Activated CD4-positive, alpha-beta T cell treated with anti-CD3 and anti-CD28 coated beads, Interleukin-2, amount 50 U/mL, for 48 hours (primary cell): ENCODE measurements around the gene TMEM184A.

Experiments
- DNase-seq, 2 experiments: peaks; one replicate each; pipeline ENCODE4 v3.0.0-alpha.2; 2020

TMEM184A gene

DNA sequence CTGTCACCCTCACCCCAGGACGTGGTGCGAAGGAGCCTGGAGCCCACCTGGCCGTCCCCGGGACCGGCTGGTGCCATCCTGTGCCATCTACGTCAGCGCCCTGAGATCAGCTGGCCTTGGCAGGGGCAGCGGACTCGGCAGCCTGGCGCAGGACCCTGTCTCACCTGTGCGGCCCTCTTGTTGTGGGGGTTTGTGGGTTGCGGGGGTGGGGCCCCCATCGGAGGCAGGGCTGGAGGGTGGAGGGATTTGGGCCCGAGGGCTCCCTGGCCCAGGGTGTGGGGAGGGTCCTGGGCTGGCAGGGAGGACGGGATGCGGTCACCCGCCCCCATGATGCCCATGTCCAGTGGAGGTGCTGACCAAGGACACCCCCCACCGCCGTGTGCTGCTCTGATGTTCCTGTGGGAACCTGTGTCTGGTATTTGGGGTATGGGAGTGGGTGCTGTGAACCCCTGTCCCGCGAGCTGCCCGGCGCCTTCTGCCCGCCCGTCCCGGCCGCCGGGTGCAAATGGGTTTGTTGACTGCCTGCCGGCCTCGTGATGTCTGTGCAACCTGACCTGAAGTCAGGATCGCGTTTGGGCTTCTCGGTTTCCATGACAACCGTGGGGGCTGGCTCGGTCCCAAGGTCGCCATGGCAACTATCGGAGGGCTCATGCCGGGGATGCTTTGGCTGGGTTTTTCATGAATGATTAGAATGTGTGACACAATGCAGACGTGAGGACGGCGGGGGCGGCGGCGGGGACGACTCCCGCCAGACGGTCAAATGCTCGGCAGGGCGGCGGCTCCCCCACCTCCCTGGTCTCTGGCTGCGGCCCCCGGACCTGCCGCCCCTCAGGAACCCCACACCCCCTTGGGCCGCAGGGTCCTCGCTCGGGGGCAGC is 18.2 kb downstream of the TMEM184A start:
- DNase-seq = no peak

DNA sequence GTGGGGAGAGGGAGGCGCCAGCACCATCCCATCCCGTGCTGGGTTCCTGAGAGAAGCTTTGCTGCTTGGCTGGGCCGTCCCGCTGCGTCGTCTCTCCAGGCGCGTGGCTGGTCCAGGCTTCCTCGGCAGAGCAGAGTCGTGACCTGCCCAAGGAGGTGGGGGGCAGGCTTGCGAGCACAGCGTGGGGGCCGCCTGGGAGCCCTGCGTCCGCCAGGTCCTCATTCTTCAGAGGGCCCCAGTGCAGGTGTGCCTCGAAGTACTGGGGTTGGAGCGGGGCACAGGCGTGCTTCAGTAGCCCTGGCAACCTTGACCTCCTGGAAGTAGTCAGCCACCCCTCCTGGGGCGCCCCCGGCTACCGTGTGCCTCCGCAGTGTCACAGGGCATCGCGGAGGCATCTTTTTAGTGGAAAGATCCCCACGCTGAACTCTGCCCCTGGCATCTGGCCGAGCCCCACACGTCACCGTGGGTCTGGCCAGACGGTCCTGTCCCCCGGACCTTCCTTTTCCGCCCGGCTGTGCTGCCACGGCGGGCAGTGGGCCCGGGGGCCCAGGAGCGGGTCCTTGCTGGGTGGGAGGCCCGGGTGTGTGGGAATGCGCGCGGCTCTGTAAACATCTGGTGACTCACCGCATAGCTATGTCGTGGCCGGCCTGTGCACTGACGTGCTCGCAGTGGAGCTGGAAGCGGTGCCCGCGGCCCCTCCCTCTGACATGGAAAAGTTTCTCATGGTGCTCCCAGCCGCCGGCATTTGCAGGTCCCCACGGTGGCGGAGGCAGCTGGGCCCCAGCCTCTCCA is 19.1 kb downstream of the TMEM184A start:
- DNase-seq = no peak

DNA sequence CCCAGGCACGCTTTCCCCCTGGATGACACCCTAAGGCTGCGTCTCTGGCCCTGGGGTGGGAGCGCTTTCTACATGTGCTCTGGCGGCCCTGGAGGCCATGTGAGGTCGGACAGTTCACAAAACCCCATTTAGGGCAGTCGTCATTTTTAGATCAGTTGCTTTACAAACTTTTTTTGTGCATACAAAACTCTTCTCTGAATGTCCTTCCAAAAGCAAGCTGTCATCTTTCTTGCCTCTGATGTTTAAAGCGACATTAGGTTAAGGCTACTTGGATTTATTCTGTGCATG is 19.6 kb downstream of the TMEM184A start:
- DNase-seq = no peak

DNA sequence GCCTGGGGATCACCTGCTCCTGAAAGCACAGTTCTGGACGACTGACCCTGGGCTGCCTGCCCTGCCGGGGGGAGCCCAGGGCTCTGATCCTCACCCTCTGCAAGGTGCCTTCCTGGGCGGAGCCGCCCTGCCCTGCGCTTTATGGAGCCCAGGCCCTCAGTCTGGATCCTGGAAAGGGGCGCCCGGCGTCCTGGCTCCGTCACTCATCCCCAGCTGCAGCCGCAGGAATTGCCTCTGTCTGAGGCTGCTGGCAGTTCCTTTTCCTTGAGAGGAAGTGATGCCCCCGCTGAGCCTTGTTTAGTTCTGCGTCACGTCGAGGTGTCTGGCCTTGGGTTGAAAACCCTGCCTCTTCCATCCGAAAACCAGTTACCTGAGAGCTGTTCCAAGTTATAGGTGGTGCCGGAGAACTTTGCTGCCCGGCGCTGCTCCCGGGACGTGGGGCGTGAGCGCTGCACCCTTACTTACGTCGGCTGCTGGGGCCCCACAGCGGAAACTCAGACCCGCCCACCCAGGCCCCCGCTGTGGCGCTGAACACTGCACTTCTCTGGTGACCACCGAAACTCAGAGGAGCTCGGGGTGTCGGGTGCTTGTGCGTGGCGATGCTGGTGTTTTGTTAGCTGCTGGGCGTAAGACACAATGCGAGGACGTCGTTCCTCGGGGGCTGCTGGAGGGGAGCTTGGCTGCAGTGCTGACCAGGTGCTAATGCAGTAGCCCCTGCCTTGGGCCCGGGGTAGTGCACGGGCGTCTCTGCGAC is 20.1 kb downstream of the TMEM184A start:
- no peak for DNase-seq

DNA sequence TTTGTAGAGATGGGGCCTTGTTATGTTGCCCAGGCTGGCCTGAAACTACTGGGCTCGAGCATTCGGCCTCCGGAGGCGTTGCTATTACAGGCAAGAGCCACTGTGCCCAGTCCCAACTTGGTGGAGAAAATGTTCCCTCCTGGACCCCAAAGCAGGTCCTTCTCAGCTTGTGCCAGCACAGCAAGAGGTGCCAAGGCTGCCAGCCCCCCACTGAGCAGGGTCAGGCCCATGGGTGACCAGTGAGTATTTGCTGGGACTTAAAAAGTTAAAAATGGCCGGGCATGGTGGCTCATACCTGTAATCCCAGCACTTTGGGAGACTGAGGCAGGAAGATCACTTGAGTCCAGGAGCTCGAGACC is 20.9 kb downstream of the TMEM184A start:
- no peak for DNase-seq

DNA sequence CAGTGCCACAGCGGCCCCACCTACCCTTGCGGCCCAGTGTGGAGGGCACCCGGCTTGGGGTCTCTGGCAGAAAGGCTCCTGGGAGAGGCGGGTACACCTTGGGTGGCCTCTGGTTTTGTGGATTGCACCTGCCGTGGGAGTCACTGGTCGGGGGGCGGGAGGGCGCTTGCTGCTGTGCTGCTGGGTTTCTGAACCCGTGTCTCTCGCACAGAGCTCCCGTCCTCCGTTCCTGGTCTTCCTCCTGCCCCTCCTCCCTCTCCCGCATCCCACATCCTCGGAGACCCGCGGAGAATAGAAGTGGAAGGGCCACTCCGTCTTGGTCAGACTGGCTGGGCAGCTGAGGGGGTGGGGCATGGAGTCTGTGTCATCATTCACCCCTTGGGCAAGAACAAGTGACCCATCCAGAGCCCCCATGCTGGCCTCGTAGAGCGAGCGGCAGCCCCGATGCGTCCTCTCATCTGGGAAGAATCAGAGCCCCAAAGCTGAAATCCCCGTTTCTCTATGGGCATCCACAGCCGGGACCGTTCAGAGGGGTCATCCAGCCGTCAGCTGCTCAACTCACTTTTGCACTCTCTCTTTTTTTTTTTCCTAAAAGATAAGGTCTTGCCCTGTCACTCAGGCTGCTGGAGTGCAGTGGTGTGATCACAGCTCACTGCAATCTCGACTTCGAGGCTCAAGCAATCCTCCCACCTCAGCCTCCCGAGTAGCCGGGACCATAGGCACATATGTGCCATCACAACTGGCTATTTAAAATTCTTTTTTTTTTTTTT is 21.5 kb downstream of the TMEM184A start:
- DNase-seq = no peak

DNA sequence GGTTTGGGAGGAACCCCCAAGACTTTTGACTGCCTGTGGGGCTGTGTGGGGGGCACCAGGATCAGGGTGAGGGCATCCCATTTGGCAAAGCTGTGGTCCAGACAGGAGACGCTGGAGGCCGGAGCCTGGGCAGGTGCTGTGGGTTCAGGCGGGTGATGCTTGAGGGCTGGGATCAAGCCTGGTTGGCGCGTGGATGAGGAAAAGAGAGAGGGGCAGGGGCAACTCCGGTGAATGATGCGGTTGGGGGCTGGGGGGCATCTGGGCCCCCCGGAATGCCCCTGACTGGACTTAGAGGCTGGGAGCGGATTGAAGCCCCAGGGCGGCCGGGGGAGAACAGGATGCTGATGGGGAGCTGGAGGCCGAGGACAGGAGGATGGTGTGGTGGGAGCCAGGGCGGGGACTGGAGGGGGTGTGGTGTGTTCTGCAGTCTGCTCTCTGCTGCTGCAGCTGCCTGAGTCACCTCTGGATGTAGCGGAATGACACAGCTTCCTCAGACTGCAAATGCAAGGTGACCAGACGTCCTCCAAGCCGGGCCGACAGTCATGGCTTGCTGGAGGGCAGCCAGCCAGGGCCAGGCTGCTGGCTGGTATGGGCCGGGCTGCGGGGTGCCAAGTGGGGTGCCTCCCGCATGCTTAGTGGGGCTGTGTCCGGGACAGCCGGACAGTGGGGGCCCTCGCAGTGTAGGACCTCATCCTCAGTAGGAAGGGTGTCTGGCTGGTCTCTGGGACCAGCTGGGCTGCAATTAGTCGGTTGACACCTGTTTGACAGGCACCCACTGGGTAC is 22.3 kb downstream of the TMEM184A start:
- peak; percentile 53 to 59 for DNase-seq

DNA sequence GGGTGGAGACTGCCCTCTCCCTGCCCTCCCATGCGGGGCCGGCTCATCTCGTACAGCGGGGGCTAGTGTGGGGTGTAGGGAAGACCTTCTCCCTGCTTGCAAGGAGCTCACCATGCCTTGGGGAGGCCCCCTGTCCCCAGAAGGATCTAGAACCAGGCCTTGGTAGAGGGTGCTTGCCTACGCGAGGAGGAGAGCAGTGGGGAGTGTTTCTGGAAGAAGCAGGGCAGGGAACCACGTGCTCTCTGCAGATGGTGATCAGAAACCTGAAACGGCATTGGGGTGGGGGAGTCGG is 22.8 kb downstream of the TMEM184A start:
- DNase-seq = no peak

DNA sequence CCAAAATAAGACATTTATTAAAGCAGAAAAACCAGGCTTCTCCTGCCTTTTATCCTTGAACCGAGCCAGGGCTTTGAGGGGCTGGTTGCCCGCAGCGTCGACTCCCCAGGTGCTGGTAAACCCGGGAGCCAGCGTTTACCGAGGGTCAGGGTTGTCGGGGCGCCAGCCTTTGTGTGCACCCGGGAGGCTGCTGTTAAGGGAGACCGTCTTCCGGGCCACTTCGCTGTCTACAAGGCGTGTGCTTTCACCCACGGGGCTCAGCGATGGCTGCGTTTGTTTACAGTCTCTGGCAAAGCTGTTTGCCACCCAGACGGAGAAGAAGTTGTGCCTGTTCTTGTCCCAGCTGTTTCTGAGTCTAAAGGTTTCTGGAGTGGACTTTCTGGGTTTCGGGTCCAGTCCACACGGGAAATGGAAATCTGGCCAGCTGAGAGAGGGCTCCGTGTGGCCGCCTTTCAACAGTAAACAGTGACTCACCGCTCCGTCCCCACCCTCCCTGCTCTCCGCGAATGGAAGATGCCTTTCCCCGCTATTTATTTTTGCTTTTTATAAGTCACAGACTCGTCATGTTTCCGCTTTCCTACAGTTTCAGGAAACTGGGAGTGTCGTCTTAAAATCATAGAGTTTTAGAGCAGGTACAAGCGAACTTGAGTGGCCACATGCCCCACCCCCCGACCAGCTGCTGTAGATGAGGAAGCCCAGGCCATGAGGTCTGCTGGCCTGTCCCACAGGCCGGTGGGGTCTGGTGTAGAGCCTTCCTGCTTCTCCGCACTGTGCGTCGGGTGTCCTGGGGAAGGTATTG is 23.4 kb downstream of the TMEM184A start:
- peak; percentile 62 to 63 for DNase-seq

DNA sequence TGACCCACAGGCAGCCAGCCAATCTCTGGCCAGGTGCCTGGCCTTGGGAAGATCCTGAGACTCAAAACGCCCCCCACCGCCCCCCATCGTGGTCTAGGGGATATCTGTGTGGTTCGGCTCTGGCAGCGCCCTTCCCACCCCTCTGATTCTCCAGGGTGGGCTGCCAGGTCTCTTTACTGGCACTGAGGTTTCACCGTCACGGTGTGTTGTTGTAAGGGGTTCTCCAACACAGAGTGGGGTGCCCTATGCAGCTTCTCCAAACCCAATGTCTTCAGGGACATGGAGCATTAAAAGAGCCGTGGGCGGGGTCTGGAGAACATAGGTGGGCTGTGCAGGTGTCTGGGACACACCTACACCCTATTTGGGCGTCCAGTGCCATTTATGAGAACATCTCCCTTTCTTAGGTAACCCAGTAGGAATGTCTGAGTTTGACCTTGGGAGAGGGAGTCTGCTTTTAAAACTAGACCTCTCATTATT is 24.0 kb downstream of the TMEM184A start:
- no peak for DNase-seq

DNA sequence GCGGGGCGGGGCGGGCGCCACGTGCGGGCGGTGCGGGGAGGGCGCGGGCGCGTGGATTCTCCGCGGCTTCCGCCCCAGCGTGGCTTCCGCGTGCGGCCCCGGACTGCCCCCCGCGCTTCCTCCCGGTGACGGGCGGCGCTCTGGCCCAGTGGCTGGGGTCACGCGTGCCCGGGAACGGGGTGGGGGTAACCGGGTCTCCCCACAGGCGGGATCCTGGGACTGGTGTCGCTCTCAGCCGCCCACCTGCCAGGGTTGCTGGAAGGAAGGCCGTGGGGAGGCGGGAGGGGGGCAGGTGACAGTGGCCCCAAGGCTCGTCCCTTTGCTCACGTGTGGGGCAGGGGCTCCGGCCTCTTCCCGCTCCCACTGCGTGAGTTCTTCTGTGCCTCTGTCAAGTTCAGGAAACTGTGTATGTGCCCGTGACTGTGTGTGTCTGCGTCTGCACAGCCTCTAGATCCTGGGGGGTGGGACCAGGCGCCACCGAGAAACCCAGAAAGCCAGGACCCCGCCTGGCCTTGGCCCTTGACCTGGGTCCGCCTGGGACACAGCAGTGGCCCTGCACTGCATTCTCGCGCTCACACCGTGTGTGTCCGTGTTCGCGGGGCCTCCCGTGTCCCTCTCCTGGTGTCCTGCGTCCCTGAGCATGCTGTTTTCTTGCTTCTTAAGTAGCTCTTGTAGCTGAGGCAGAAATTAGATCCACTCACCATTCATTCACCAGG is 24.6 kb downstream of the TMEM184A start:
- peak; percentile 20 to 28 for DNase-seq

DNA sequence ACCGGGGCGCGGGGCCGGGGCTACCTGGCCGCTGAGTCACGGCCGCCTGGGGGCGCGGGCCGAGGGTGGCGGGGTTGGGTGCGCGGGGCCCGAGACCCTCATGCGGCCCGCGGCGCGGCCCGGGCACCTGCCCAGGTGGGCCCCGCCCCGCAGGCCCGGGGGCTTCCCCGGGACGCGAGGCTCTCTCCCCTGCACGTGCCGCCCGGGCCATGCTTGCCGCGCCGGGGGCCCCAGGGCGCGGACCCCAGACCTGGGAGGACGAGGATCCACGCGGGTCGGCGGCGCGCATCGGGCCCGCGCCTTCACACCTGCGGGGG is 25.1 kb downstream of the TMEM184A start:
- DNase-seq = no peak

DNA sequence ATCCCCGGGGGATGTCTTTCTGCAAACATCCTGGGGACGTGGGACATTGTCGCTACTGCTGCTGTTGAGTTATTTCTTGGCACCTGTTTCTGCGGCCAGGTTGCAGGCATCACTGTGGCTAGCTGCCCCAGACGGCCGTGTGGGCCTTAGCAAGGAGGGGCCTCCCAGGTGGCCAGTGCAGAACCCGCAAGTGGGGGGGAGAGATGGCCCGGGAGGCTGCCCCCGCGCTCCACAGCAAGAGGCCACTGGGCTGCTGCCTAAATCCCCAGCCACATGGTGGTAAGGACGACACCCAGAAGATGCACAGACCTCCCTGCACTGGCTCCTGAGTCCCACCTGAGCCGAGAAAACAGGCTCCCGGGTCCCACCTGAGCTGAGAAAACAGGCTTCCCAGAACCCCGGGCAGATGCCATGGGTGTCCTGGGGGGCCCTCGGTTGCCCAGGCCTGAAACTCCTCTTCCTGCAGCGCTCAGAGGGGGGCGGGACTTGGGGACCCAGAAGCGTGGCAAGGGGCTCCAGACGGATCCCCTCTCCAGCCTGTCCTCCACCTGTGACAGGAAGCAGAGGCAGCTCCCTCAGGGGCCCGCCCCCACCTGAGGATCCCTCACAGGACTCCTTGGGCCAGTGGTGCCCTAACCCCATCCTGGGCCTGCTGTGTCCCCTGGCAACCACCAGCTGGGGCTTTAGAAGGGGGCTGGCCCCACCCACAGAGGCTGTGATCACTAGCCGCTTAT is 26.5 kb downstream of the TMEM184A start:
- no peak for DNase-seq

DNA sequence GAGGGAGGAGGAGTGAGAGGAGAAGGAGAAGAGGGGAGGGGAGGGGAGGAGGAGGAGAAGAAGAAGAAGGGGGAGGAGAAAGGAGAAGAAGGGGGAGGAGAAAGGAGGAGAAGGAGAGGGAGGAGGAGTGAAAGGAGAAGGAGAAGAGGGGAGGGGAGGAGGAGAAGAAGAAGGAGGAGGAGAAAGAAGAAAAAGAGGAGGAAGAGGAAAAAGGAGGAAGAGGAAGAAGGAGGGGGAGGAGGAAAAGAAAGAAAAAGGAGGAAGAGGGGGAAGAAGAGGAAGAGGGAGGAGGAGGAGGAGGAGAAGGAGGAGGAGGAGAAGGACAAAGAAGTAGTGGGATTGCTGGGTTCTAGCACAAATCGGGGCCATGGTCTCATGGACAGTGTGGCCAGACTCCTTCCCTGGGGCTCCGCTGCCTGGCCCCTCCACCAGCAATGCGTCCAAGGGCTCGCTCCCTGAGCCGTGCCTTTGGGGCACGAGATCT is 29.7 kb downstream of the TMEM184A start:
- no peak for DNase-seq

DNA sequence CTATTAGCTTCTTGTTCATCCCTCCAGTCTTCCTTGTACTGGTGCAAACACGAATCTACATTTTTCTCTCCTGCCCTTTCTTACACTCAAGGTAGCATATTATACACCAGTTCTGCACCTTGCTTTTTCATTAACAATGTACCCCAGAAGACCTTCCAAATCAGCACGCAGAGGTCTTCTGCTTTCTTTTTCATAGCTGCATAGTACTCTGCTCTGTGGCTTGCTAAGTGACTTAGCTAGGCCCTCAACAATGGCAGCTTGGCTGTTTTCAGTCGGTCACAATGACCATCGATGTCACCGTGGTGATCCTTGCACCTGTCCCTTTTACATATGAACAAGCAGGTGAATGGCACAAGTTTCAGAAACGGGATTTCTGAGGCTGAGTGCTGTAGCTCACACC is 30.6 kb downstream of the TMEM184A start:
- DNase-seq = no peak

DNA sequence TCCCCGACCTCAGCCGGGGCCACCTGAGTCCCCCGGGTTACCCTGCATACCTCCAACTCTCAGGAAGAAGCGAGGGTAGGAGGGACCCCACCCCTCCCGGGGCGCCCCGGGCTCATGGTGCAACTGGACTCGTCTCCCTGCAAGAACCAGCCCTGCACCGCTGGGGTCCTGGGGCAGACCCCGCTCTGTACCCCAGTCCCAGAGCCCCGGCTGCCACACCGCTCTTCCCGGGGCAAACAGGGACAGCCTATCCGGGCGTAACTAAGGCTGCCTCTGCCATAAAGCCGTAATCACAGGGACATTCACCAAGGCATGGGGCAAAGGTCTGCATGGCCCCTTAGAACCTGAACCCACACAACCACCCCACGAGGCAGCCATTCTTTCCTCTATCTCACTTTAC is 32.2 kb downstream of the TMEM184A start:
- no peak for DNase-seq

DNA sequence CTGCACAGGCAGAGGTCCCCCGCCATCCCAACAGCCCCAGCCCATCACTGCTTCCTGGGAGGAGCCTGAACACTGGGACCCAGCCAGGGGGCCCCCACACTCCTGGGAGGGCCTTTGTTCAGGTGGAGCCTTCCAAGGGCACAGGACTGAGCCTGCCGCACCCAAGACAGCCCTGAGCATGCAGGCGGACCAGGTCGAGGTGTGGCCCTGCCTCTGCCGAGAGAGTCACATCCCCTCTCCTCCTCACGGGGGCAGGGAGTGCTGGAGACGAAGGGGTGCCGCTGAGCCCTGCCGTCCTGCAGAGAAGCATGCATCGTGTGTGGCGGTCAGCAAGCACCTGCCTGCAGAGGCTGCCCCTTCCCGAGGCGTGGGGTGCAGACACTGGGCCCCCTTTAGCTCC is 32.8 kb downstream of the TMEM184A start:
- DNase-seq = no peak

DNA sequence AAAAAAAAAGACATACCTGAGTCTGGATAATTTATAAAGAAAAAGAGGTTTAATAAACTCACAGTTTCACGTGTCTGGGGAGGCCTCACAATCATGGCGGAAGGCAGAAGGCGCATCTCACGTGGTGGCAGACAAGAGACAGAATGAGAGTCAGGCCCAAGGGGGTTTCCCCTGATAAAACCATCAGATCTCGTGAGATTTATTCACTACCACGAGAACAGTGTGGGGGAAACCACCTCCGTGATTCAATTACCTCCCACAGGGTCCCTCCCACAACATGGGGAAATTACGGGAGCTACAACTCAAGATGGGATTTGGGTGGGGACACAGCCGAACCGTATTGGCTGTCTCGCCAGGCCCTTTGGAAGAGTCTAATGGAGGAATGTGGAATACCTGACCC is 34.5 kb downstream of the TMEM184A start:
- peak in 1 of 2 experiments; percentile 15 for DNase-seq

DNA sequence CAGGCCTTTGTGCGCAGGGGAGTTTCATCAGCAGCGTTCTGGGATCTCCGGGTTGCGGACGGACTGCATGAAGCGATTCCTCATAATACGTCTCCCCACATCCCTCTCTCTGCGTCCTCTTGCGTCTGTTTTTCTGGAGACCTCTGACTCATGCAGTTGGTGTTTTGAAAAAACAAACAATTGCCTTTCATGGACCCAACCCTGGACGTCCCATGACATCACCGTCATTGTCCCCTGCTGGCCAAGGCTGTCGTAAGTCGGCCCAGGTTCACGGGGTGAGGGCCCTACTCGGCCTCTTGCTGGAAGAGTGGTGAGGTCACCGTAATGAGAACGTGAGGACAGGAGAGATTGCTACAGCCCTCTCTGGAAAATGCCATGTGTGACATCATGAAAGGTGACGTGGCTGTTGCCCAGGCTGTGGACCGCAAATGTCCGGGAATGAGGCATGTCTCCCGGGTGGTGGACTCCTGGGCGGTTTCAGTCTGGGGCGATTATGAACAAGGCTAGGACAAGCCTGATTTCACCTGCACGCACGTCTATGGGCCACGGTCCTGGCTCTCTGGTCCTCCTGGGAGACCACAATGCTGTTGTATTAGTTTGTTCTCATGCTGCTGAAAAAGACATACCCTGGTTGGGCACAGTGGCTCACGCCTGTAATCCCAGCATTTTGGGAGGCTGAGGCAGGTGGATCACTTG is 35.3 kb downstream of the TMEM184A start:
- DNase-seq = no peak
